Endodermal cell (in vitro differentiated cells): ENCODE measurements around the gene RSPH9. TPM values are rescaled to one million over a fixed set of nuclear protein-coding genes. Genes with fewer than 3 reads are reported as not detected.

Experiments used
- DNase-seq: peaks from one replicate; pipeline ENCODE4 v3.0.0-alpha.2; 2017
- H3K27ac ChIP-seq: 2 replicates; pipeline ENCODE4 v1.5.1; 2013; ENCODE audit warnings: mild to moderate bottlenecking, low read depth, low read length, moderate library complexity
- H3K27me3 ChIP-seq: 2 replicates; pipeline ENCODE4 v1.6.1; 2013; ENCODE audit warnings: mild to moderate bottlenecking, low read length, moderate library complexity; ENCODE audit not compliant: insufficient read depth, control insufficient read depth, poor library complexity, severe bottlenecking
- H3K36me3 ChIP-seq: 2 replicates; pipeline ENCODE4 v1.7.0; 2013; ENCODE audit warnings: mild to moderate bottlenecking, low read length, moderate library complexity; ENCODE audit not compliant: control insufficient read depth, insufficient read depth
- H3K4me1 ChIP-seq: one replicate; pipeline ENCODE4 v1.7.0; 2013; ENCODE audit warnings: low read length; ENCODE audit not compliant: control insufficient read depth, insufficient read depth
- H3K4me3 ChIP-seq: 2 replicates; pipeline ENCODE4 v1.5.1; 2013; ENCODE audit warnings: mild to moderate bottlenecking, low read length, moderate library complexity
- H3K9ac ChIP-seq: 2 replicates; pipeline ENCODE4 v1.6.1; 2013; ENCODE audit warnings: mild to moderate bottlenecking, low read length, moderate library complexity; ENCODE audit not compliant: poor library complexity, severe bottlenecking; ENCODE audit errors: extremely low read depth
- H3K9me3 ChIP-seq: 2 replicates; pipeline ENCODE4 v1.6.1; 2013; ENCODE audit warnings: mild to moderate bottlenecking, low read length, moderate library complexity; ENCODE audit not compliant: control insufficient read depth
- H3K27ac Mint-ChIP-seq: 2 replicates; pipeline ENCODE4 v1.8.0; 2020; ENCODE audit warnings: mixed read lengths
- H3K27me3 Mint-ChIP-seq: 2 replicates; pipeline ENCODE4 v1.8.0; 2021; ENCODE audit warnings: mild to moderate bottlenecking, mixed read lengths; ENCODE audit not compliant: insufficient read depth
- H3K36me3 Mint-ChIP-seq: 2 replicates; pipeline ENCODE4 v1.8.0; 2020; ENCODE audit warnings: low read depth, mixed read lengths
- H3K4me1 Mint-ChIP-seq: 2 replicates; pipeline ENCODE4 v1.8.0; 2020; ENCODE audit warnings: mixed read lengths
- H3K4me3 Mint-ChIP-seq: 2 replicates; pipeline ENCODE4 v1.8.0; 2020; ENCODE audit warnings: mild to moderate bottlenecking, moderate library complexity, mixed read lengths
- H3K9me3 Mint-ChIP-seq: 2 replicates; pipeline ENCODE4 v1.8.0; 2020; ENCODE audit warnings: mild to moderate bottlenecking, mixed read lengths
- CTCF ChIP-seq: fragments of 200-600 bp; sonication (generic); conservative IDR thresholded peaks from 2 replicates; pipeline ENCODE4 v1.5.0; 2021; ENCODE audit warnings: antibody characterized with exemption, mild to moderate bottlenecking
- WGBS, 2 experiments: methylation state at CpG; one replicate each; pipeline versions ENCODE4 v1.1.5 to v1.1.7; 2013; ENCODE audit warnings: missing lambda C conversion rate in 2 of 2, mixed read lengths in 1 of 2; ENCODE audit not compliant: insufficient coverage in 1 of 2, insufficient read length in 1 of 2; 5-methylcytosine and 5-hydroxymethylcytosine counted together
- total RNA-seq, 2 donors: library from RNA; stranded (reverse); fragmentation: NEBNext Ultra II Directional in 1 of 2; extraction: Animal tissue kit (Norgen Biotek cat#: 25700) in 1 of 2; gene quantifications; 2 replicates in 1 of 2; 3 replicates in 1 of 2; pipeline ENCODE4 v1.2.1, GENCODE V29; 2021

Gene RSPH9
- total RNA-seq, 2 donors from 2014 or later, result 0.44 to 0.64 TPM

GRCh38 chr6:43609402-43609801 is 35.4 kb upstream of the RSPH9 start:
- H3K9me3 Mint-ChIP-seq, result no peaks in the 10 kb centered on the region
- H3K27me3 ChIP-seq, result no peaks in the 10 kb centered on the region
- no peaks in the 10 kb centered on the region for H3K27me3 Mint-ChIP-seq
- no peak overlapping the region for H3K4me3 Mint-ChIP-seq
- H3K36me3 ChIP-seq, result peaks cover 67% of the 10 kb centered on the region
- peaks cover 19% of the 10 kb centered on the region for H3K36me3 Mint-ChIP-seq
- H3K4me1 Mint-ChIP-seq, result peaks cover 3% of the 10 kb centered on the region
- no peaks in the 10 kb centered on the region for H3K9me3 ChIP-seq
- no peaks in the 10 kb centered on the region for H3K4me1 ChIP-seq
- H3K27ac Mint-ChIP-seq, result no peak overlapping the region
- 83% methylated on average over 1 of the region's 1 CpG; no CpG with 5 or more reads in 1 of the 2 experiments for WGBS, 2 experiments
- DNase-seq, result no peak
- H3K27ac ChIP-seq, result no peak overlapping the region
- no peak for TF ChIP-seq CTCF
- no peak overlapping the region for H3K4me3 ChIP-seq
- H3K9ac ChIP-seq, result no peak overlapping the region

- no peaks in the 10 kb centered on the region for H3K4me1 ChIP-seq
- no peaks in the 10 kb centered on the region for H3K9me3 ChIP-seq
- H3K9ac ChIP-seq, result no peak overlapping the region
- peaks cover 67% of the 10 kb centered on the region for H3K36me3 ChIP-seq
- H3K27ac ChIP-seq, result no peak overlapping the region
- H3K27me3 ChIP-seq, result no peaks in the 10 kb centered on the region
- Mint-ChIP-seq H3K27me3 (no peaks in the 10 kb centered on the region), H3K4me1 (peaks cover 3% of the 10 kb centered on the region), H3K9me3 (no peaks in the 10 kb centered on the region), H3K36me3 (peaks cover 20% of the 10 kb centered on the region), H3K27ac (no peak overlapping the region), H3K4me3 (no peak overlapping the region)
- no peak overlapping the region for H3K4me3 ChIP-seq
- WGBS, 2 experiments, result 92 to 96% methylated on average over 5 of the region's 5 CpGs
- no peak for DNase-seq
- TF ChIP-seq CTCF, result no peak
Measured at GRCh38 chr6:43610431-43610830, 34.4 kb upstream of the RSPH9 start.

- no peak overlapping the region for H3K4me3 ChIP-seq
- no peak overlapping the region for H3K27ac ChIP-seq
- H3K9me3 ChIP-seq, result no peaks in the 10 kb centered on the region
- no peak for DNase-seq
- H3K4me1 Mint-ChIP-seq, result peaks cover 3% of the 10 kb centered on the region
- no peaks in the 10 kb centered on the region for H3K9me3 Mint-ChIP-seq
- whole genome bisulfite sequencing, 2 experiments, result 93 to 98% methylated on average over 5 to 6 of the region's 6 CpGs
- no peaks in the 10 kb centered on the region for H3K27me3 ChIP-seq
- no peak overlapping the region for H3K9ac ChIP-seq
- no peak for TF ChIP-seq CTCF
- no peak overlapping the region for H3K27ac Mint-ChIP-seq
- H3K4me3 Mint-ChIP-seq, result no peak overlapping the region
- H3K4me1 ChIP-seq, result no peaks in the 10 kb centered on the region
- no peaks in the 10 kb centered on the region for H3K27me3 Mint-ChIP-seq
- peaks cover 17% of the 10 kb centered on the region for H3K36me3 Mint-ChIP-seq
- H3K36me3 ChIP-seq, result peaks cover 68% of the 10 kb centered on the region
Measured at GRCh38 chr6:43613721-43614395, 31.0 kb upstream of the RSPH9 start.
